ENCODE data around the gene PAX6. TPM values are rescaled to one million over a fixed set of nuclear protein-coding genes. Genes with fewer than 3 reads are reported as not detected.
A peak's percentile ranks its signal among the peaks of the same experiment; 100 is the strongest.
"Not testable (repeated sequence)": the region's sequence is repeated elsewhere in the genome, so short reads cannot be mapped to it uniquely, and the experiment has no call there.

The PAX6 gene
- total RNA-seq, 8 experiments from 2014 or later: 1.8 to 115 (median 20.2) TPM

GRCh38 chr11:31757260-31757835, 53.8 kb downstream of the PAX6 start:
- in situ Hi-C loops (cut with MboI; ENCODE audit: low pct_unique_long_range_greater_than_20kb in 2 of 9, low sequenced_read_pairs in 9 of 9, unreplicated experiment in 9 of 9): no loop called here
- Histone ChIP-seq H3K27ac (no peak overlapping the region), H3K4me1 (replicated peaks in 1 of 2) (no peaks in the 10 kb centered on the region), H3K4me3 (no peak overlapping the region)
- ATAC-seq (replicated peaks in 6 of 8): no peak
- 17 to 100% (median 41%) methylated on average over 1 to 3 of the region's 3 CpGs for whole genome bisulfite sequencing, 10 experiments

DNA sequence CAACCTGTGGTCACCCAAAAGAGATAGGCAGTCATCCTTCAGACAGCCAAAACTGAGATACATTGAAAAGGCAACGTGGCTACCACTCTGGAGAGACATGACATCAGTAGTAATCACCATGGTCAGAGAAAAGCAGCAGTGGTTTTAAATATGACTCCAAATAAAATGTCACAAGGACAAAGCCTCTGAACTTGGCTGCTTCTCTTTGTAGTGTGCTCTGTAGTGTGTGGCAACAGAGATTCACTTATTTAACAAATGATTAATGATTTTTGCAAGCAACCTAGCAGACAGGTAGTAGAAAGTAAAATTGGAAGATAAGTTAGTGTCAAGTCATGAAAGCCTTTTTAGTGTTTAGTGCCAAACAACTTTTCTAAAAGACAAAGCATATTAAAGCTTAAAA, 63.5 kb downstream of the PAX6 start:
- 17 to 80% (median 54%) methylated on average over 1 of the region's 1 CpG; no CpG with 5 or more reads in 4 of the 10 experiments for WGBS, 10 experiments

GRCh38 chr11:31740731-31741368, 70.3 kb downstream of the PAX6 start:
- H3K27ac ChIP-seq; H3K4me1 ChIP-seq (replicated peaks in 1 of 2); H3K4me3 ChIP-seq; ATAC-seq (replicated peaks in 6 of 8): not testable (repeated sequence)
- WGBS, 10 experiments: 93 to 100% methylated on average over 4 to 6 of the region's 26 CpGs; no CpG with 5 or more reads in 8 of the 10 experiments
- in situ Hi-C loops (cut with MboI; ENCODE audit: low pct_unique_long_range_greater_than_20kb in 2 of 9, low sequenced_read_pairs in 9 of 9, unreplicated experiment in 9 of 9): loop anchor here in 1 of 9 experiments (25.0 kb wide), 1 partner anchor 104 kb away; no protein-coding TSS in a partner anchor

More for the DNA sequence above, 63.5 kb downstream of the PAX6 start:
- Histone ChIP-seq H3K4me1 (replicated peaks in 1 of 2) (no peaks in the 10 kb centered on the region), H3K4me3 (no peak overlapping the region), H3K27ac (no peak overlapping the region)
- in situ Hi-C loops (cut with MboI; ENCODE audit: low pct_unique_long_range_greater_than_20kb in 2 of 9, low sequenced_read_pairs in 9 of 9, unreplicated experiment in 9 of 9): loop anchor here in 1 of 9 experiments (25.0 kb wide), 1 partner anchor 110 kb away; no protein-coding TSS in a partner anchor
- ATAC-seq (replicated peaks in 6 of 8): peak in 2 of 8 experiments; percentile 58 to 59

GRCh38 chr11:31740131-31740530, 71.0 kb downstream of the PAX6 start:
- 22 to 100% (median 83%) methylated on average over 1 of the region's 1 CpG; no CpG with 5 or more reads in 2 of the 10 experiments for WGBS, 10 experiments
- in situ Hi-C loops (cut with MboI; ENCODE audit: low pct_unique_long_range_greater_than_20kb in 2 of 9, low sequenced_read_pairs in 9 of 9, unreplicated experiment in 9 of 9): loop anchor here in 1 of 9 experiments (25.0 kb wide), 1 partner anchor 103 kb away; no protein-coding TSS in a partner anchor
- Histone ChIP-seq H3K4me3 (no peak overlapping the region), H3K4me1 (replicated peaks in 1 of 2) (no peaks in the 10 kb centered on the region), H3K27ac (no peak overlapping the region)
- ATAC-seq (replicated peaks in 6 of 8): no peak

Measured in motor neuron (in vitro differentiated cells).